Activated CD4-positive, alpha-beta memory T cell treated with anti-CD3 and anti-CD28 coated beads, Interleukin-2, amount 10 ng/mL, durations not matched to agents 7 days and 5 days (primary cell): ENCODE data around the gene CCDC8. TPM values are rescaled to one million over a fixed set of nuclear protein-coding genes. Genes with fewer than 3 reads are reported as not detected.

Source experiments
- CTCF ChIA-PET: fragments of 350-600 bp; sonication (Branson Sonifier 250); formaldehyde crosslinking; loops from one replicate; lab custom pipeline; 2021; ENCODE audit warnings: antibody characterized with exemption, inconsistent platforms; lab: Charles Lee
- POLR2A ChIA-PET: fragments of 350-600 bp; sonication (Branson Sonifier 250); formaldehyde crosslinking; loops from one replicate; lab custom pipeline; 2021; ENCODE audit warnings: antibody characterized with exemption; lab: Charles Lee
- DNase-seq: peaks from one replicate; pipeline ENCODE4 v3.0.0-alpha.2; 2020
- H3K27ac Mint-ChIP-seq: one replicate; pipeline ENCODE4 v1.8.0; 2021; ENCODE audit warnings: mild to moderate bottlenecking, mixed read lengths
- H3K27me3 Mint-ChIP-seq: one replicate; pipeline ENCODE4 v1.8.0; 2021; ENCODE audit warnings: mixed read lengths
- H3K36me3 Mint-ChIP-seq: one replicate; pipeline ENCODE4 v1.8.0; 2021; ENCODE audit warnings: low read depth, mixed read lengths
- H3K4me1 Mint-ChIP-seq: one replicate; pipeline ENCODE4 v1.8.0; 2021; ENCODE audit warnings: mixed read lengths
- H3K4me3 Mint-ChIP-seq: one replicate; pipeline ENCODE4 v1.8.0; 2021; ENCODE audit warnings: mild to moderate bottlenecking, mixed read lengths
- H3K9me3 Mint-ChIP-seq: one replicate; pipeline ENCODE4 v1.8.0; 2021; ENCODE audit warnings: mixed read lengths
- total RNA-seq, 2 experiments: library from RNA; stranded (reverse); gene quantifications; one replicate each; pipeline ENCODE4 v1.2.3, GENCODE V29; 2021

The CCDC8 gene
- total RNA-seq, 2 experiments from 2014 or later, result not detected

DNA sequence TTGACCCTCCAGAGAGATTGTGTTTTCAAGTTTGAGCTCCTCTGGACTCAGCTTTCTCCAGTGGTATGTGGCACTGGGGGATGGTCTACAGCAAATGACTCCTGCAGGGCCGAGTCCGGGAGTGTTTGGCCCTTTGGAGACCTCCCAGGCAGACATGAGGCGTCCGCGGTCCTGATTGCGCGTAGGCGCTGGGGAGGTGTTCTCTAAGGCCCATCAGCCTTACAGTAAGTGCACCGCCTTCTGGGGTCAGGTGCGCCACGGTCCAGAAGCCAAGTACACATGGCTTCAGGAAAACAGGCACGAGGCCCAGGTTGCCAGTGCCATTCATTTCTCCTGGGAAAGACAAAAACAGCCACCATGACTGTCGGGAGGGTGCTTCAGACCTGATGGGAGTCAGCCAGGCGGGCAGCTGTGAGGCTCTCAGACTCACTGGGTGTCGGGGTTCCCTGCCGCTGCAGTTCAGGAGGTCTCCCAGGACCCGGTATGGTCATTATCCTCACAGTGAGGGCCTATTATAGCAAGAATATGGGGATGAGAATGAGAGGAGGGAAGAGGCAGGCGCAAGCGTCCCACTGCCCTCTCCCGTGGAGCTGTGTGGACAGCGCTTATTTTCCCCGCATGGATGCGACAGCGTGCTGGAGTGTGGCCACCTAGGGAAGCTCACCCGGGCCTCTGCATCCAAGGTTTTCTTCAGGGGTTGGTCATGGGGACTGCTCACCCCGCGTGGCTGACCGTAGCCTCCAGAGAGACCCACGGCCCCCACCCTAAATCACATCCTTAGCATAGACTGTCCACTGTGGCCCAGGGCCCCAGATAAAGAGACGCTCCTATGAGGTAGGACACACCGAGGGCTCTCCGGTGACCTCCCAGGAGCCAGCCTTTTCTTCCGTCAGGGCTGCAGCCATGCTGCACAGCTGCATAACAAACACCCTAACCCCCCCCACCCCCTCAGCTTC, 21.8 kb downstream of the CCDC8 start:
- no peak for DNase-seq
- Mint-ChIP-seq H3K27ac (no peak overlapping the region), H3K27me3 (no peaks in the 10 kb centered on the region), H3K4me1 (peaks cover 3% of the 10 kb centered on the region), H3K9me3 (peaks cover 2% of the 10 kb centered on the region), H3K4me3 (no peak overlapping the region), H3K36me3 (peaks cover 46% of the 10 kb centered on the region)
- ChIA-PET POLR2A (no interaction called here), CTCF (interaction anchor here (0.5 to 0.8 kb wide), 2 partner anchors 14 to 15 kb away, joined by 3 read pairs; no protein-coding TSS in a partner anchor)

DNA sequence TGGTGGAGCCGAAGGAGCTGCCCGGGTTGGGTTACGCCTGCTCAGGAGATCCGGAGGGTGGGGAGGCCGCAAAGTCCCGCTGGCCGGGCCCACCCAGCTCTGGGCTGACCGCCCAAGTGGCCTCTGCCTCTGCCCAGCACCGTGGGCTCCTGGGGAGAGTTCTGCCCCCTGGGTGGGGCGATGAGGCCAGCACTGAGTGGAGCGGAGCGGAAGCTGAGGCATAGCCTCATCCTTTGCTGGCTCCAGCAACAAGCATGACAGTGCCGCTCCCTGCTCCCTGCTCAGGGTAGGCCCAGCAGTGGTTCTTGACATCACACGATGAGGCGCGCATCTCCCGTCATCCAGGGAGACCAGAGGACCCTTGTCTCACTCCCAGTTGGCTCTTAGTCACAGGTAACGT, 22.5 kb downstream of the CCDC8 start:
- H3K4me1 Mint-ChIP-seq, result peaks cover 3% of the 10 kb centered on the region
- ChIA-PET CTCF (interaction anchor here (0.5 kb wide), 1 partner anchor 15 kb away, joined by 3 read pairs; no protein-coding TSS in a partner anchor), POLR2A (no interaction called here)
- H3K36me3 Mint-ChIP-seq, result peaks cover 49% of the 10 kb centered on the region
- DNase-seq, result no peak
- no peak overlapping the region for H3K27ac Mint-ChIP-seq
- peaks cover 2% of the 10 kb centered on the region for H3K9me3 Mint-ChIP-seq
- no peaks in the 10 kb centered on the region for H3K27me3 Mint-ChIP-seq
- H3K4me3 Mint-ChIP-seq, result no peak overlapping the region

DNA sequence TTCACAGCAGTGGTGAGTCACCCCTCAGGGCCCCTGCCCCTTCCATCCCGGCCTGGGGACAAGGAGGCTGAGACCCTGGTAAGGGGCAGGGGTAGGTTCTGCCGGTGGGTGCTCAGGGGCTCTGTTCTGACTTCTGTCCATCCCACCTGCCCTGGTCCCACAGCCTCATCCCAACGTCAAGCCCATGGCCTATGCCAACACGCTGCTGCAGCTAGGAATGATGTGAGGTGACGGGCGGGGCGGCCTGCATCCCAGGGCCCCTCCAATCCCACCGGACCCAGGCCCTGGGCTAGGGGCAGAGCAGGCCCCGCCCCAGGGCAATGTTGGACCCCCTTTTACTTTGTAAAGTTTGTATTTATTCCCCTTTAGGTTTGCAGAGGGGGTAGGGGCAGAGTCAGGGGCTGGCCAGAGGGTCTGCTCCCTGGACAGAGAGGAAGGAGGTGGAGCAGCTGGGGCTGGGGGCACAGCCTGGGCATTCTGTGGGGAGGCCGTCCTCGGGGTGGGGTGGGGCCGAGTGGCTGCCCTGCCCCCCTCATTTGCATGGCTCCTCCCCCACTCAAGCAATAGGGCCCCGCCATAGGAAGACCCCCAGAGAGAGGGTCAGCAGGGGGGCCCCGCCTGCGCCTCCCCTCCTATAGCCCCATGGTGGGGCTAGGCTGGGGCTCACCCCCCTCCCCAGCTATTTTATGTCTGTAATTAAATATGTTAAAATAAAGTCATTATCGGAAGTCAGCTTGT, 23.1 kb downstream of the CCDC8 start:
- Mint-ChIP-seq H3K4me3 (no peak overlapping the region), H3K36me3 (peaks cover 53% of the 10 kb centered on the region), H3K9me3 (peaks cover 2% of the 10 kb centered on the region), H3K27ac (no peak overlapping the region), H3K4me1 (peaks cover 2% of the 10 kb centered on the region), H3K27me3 (no peaks in the 10 kb centered on the region)
- DNase-seq, result no peak
- ChIA-PET CTCF (interaction anchor here (0.5 kb wide), 1 partner anchor 16 kb away, joined by 3 read pairs; no protein-coding TSS in a partner anchor), POLR2A (no interaction called here)

DNA sequence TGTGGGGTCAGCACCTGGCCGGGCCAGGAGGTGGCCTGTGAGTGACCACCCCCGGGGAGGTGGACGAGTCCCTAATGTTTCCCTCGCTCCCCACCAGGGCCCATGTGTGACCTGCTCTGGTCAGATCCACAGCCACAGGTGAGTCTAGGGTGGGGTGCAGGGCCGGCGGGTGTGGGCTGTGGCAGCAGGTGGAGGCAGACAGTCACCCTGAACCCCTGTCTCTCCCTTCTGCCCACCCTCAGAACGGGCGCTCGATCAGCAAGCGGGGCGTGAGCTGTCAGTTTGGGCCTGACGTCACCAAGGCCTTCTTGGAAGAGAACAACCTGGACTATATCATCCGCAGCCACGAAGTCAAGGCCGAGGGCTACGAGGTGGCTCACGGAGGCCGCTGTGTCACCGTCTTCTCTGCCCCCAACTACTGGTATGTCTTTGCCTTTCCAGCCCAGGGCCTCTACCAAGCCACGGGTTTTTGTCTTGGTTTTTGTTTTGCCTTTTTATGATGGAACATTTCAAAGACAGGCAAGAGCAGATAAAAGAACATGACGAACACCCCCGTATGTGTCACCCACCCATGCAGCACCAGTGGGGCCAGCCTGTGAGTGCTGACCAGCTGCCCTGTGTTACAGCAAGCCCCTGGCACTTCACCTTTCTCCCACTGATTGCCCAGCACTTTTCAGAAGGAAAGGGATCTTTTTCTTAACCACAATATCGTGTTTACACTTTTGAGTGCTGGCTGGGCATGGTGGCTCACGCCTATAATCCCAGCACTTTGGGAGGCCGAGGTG, 24.9 kb downstream of the CCDC8 start:
- H3K27me3 Mint-ChIP-seq, result no peaks in the 10 kb centered on the region
- POLR2A ChIA-PET, result no interaction called here
- no peak overlapping the region for H3K4me3 Mint-ChIP-seq
- no peak for DNase-seq
- H3K9me3 Mint-ChIP-seq, result peaks cover 2% of the 10 kb centered on the region
- H3K4me1 Mint-ChIP-seq, result no peaks in the 10 kb centered on the region
- CTCF ChIA-PET, result no interaction called here
- H3K36me3 Mint-ChIP-seq, result peaks cover 65% of the 10 kb centered on the region
- H3K27ac Mint-ChIP-seq, result no peak overlapping the region

DNA sequence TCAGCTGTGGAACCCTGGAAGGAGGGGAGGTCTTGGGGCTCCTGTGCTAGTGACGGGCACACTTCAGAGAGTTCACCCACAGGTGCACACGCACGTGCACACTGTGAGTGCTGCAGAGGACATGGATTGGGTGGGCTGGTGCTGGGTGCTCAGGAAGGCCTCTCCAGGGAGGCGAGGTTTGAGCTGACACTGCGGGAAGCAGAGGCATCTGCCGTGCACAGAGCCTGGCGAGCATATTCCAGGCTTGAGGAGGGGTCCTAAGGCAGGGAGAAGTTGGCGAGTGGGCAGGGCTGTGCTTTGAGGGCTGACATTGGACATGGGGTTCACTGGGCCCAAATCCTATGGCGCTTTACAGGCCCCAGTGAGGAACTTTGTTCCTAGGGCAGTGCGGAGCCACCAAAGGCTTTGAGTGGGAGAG, 25.6 kb downstream of the CCDC8 start:
- CTCF ChIA-PET, result no interaction called here
- no peaks in the 10 kb centered on the region for H3K27me3 Mint-ChIP-seq
- POLR2A ChIA-PET, result no interaction called here
- no peak overlapping the region for H3K27ac Mint-ChIP-seq
- H3K4me3 Mint-ChIP-seq, result no peak overlapping the region
- DNase-seq, result no peak
- peaks cover 2% of the 10 kb centered on the region for H3K9me3 Mint-ChIP-seq
- H3K36me3 Mint-ChIP-seq, result peaks cover 70% of the 10 kb centered on the region
- H3K4me1 Mint-ChIP-seq, result no peaks in the 10 kb centered on the region

DNA sequence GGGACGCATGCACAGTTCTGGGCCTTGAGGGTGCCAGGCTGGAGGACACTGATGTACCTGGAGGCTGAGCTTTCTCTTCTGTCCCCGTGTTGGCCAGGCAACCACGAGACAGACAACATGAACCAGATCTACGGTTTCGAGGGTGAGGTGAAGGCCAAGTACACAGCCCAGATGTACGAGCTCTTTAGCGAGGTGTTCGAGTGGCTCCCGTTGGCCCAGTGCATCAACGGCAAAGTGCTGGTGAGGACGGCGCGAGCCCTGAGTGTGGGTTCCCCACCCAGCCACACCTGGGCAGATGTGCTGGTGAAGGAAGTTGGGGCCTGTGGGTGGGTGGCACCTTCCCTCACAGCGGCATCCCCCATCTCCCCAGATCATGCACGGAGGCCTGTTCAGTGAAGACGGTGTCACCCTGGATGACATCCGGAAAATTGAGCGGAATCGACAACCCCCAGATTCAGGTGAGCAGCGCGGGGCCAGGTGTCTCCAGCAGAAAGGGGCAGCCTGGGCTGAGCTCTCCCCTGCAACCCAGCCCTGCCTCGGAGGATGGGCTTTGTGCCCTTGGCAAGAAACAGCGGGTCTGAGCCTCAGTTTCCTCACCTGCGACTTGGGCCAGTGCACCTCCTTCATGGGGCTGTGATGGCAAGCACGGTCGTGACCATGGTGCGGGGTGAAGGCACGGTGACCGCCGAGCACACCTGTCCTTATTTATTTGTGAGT, 26.2 kb downstream of the CCDC8 start:
- Mint-ChIP-seq H3K4me3 (no peak overlapping the region), H3K27me3 (no peaks in the 10 kb centered on the region), H3K27ac (no peak overlapping the region), H3K36me3 (peaks cover 72% of the 10 kb centered on the region), H3K4me1 (no peaks in the 10 kb centered on the region), H3K9me3 (peaks cover 2% of the 10 kb centered on the region)
- POLR2A ChIA-PET, result interaction anchor here (1.4 kb wide), 1 partner anchor 16 kb away, joined by 3 read pairs; no protein-coding TSS in a partner anchor
- CTCF ChIA-PET, result interaction anchor here (1.0 kb wide), 1 partner anchor 9 kb away, joined by 3 read pairs; no protein-coding TSS in a partner anchor
- no peak for DNase-seq

DNA sequence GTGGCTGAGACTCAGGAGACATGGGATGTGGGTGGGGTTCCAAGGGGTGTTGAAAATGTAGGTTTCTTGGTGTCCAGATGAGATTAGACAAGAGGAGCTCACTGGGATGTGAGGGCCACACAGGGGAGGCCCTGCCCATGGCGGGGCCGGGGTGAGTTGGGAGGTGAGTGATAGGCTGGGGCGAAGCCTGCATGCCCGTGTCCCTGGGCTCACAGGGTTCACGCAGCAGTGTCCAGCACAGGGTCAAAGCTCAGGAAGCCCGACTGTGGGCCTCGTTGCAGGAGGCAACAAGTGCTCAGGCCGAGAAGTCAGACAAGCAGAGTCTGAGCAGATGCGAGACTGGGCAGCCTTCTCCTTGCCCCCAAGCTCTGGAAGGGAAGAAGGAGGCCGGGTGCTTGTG, 27.2 kb downstream of the CCDC8 start:
- H3K27ac Mint-ChIP-seq, result no peak overlapping the region
- POLR2A ChIA-PET, result interaction anchor here (1.4 kb wide), 1 partner anchor 15 kb away, joined by 3 read pairs; no protein-coding TSS in a partner anchor

DNA sequence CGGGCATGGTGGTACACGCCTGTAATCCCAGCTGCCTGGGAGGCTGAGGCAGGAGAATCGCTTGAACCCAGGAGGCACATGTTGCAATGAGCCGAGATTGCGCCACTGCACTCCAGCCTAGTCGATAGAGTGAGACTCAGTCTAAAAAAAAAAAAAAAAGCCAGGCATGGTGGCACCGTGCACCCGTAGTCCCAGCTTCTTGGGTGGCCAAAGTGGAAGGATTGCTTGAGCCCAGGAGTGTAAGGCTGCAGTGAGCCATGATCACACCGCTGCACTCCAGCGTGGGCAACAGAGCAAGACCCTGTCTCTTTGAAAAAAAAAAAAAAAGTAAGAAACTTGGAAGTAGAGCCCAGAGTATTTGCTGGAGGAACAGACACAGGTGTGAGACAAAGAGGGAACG, 27.7 kb downstream of the CCDC8 start:
- no peaks in the 10 kb centered on the region for H3K27me3 Mint-ChIP-seq
- no peaks in the 10 kb centered on the region for H3K4me1 Mint-ChIP-seq
- H3K4me3 Mint-ChIP-seq, result no peak overlapping the region
- no peak overlapping the region for H3K27ac Mint-ChIP-seq
- peaks cover 71% of the 10 kb centered on the region for H3K36me3 Mint-ChIP-seq
- ChIA-PET CTCF (no interaction called here), POLR2A (interaction anchor here (1.4 kb wide), 1 partner anchor 15 kb away, joined by 3 read pairs; no protein-coding TSS in a partner anchor)
- no peak for DNase-seq
- peaks cover 2% of the 10 kb centered on the region for H3K9me3 Mint-ChIP-seq

More for the DNA sequence above, 27.2 kb downstream of the CCDC8 start:
- CTCF ChIA-PET, result no interaction called here
- no peak overlapping the region for H3K4me3 Mint-ChIP-seq
- H3K9me3 Mint-ChIP-seq, result peaks cover 2% of the 10 kb centered on the region
- no peaks in the 10 kb centered on the region for H3K27me3 Mint-ChIP-seq
- H3K4me1 Mint-ChIP-seq, result no peaks in the 10 kb centered on the region
- no peak for DNase-seq
- peaks cover 69% of the 10 kb centered on the region for H3K36me3 Mint-ChIP-seq

DNA sequence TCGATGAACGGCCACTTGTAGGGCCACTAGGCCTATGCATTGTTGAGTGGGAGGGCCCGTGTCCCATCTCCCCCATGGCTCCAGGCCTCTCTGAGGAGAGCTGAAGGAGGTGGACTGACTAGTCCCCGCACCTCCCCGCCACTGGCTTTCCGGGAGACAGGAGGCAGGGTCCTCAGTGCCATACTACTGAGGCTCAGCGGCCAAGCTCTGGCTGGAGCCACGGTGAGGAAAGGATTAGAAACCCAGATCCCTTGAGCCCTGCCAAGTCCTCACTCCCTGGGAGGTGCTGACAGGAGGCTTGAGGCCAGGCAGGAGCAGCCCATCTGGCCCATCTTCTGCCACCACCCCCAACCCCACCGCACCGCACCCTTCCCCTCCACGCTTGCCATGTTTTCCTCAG, 29.0 kb downstream of the CCDC8 start:
- Mint-ChIP-seq H3K36me3 (peaks cover 73% of the 10 kb centered on the region), H3K27ac (no peak overlapping the region), H3K27me3 (no peaks in the 10 kb centered on the region), H3K9me3 (peaks cover 1% of the 10 kb centered on the region), H3K4me1 (no peaks in the 10 kb centered on the region), H3K4me3 (no peak overlapping the region)
- POLR2A ChIA-PET, result interaction anchor here (0.6 kb wide), 1 partner anchor 23 kb away, joined by 3 read pairs; no protein-coding TSS in a partner anchor
- CTCF ChIA-PET, result no interaction called here
- DNase-seq, result no peak

DNA sequence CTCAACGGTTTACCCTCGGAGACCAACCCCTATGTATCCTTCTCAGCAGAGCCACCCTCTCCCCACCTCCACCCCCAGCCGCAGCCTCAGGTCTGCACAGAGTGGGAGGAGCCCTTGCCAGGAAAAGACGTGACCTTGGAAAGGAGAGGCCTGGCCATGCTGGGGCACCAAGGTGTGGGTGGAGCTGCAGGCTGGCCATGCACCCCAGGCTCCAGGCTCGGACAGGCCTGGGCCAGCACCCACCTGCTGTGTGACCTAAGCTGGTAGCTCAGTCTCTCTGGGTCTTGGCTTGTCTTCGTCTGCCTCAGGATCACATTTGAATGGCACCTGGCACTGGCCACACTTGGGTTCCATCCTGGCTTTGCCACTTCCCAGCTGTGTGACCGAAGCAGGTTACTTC, 29.5 kb downstream of the CCDC8 start:
- no peak for DNase-seq
- ChIA-PET CTCF (no interaction called here), POLR2A (no interaction called here)
- no peaks in the 10 kb centered on the region for H3K9me3 Mint-ChIP-seq
- peaks cover 71% of the 10 kb centered on the region for H3K36me3 Mint-ChIP-seq
- H3K27me3 Mint-ChIP-seq, result no peaks in the 10 kb centered on the region
- no peak overlapping the region for H3K4me3 Mint-ChIP-seq
- H3K27ac Mint-ChIP-seq, result no peak overlapping the region
- no peaks in the 10 kb centered on the region for H3K4me1 Mint-ChIP-seq

DNA sequence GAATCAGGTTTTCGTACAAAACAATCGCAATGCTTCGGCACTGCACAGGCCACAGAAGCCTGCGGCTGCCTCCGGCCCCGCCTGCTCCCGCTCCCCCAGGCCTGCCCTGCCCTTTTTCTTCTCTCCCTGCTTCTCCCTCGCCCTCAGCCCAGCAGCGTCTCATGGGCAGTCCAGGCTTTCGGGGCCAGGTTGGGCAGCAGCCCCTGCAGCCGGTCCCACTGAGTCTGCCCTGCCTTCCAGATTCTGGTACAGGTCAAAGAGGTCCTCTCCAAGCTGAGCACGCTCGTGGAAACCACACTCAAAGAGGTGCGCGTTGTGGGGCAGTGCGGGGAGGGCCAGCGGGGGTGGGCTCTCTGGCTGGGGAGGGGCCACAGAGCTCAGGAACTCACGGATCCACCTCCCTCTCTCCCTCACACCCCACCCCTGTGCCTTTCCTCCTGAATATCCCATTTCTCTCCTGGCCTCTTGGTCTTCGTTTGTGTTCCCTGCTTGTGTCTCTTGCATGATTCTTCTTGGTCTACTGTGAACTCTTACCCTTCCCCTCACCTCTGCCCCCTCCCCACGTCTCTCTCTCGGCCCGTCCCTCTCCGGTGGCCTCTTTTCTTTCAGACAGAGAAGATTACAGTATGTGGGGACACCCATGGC, 30.1 kb downstream of the CCDC8 start:
- H3K4me3 Mint-ChIP-seq, result no peak overlapping the region
- H3K36me3 Mint-ChIP-seq, result peaks cover 71% of the 10 kb centered on the region
- ChIA-PET POLR2A (no interaction called here), CTCF (no interaction called here)
- no peaks in the 10 kb centered on the region for H3K27me3 Mint-ChIP-seq
- H3K27ac Mint-ChIP-seq, result no peak overlapping the region
- no peak for DNase-seq
- H3K9me3 Mint-ChIP-seq, result no peaks in the 10 kb centered on the region
- no peaks in the 10 kb centered on the region for H3K4me1 Mint-ChIP-seq
